ENCODE data around the gene CHRNB4. TPM values are rescaled to one million over a fixed set of nuclear protein-coding genes. Genes with fewer than 3 reads are reported as not detected.
A peak's percentile ranks its signal among the peaks of the same experiment; 100 is the strongest.

CHRNB4 gene
- total RNA-seq: not detected in 2 replicates
- polyA plus RNA-seq: 0.03 and 0.08 TPM in 2 replicates
- 0.03 and 0.05 TPM in 2 replicates for polyA plus RNA-seq (2011; cell fraction: cytosol; rRNA removed)
- polyA plus RNA-seq (2011; cell fraction: nucleus; rRNA removed): not detected in 2 replicates
- 0.11 TPM in 1 of 2 replicates, not detected in the other for polyA plus RNA-seq (2012)
- not detected in 2 replicates for polyA minus RNA-seq
- not detected for polyA minus RNA-seq (2011; cell fraction: cytosol; rRNA and poly(A)+ RNA removed)
- not detected in 2 replicates for polyA minus RNA-seq (2011; cell fraction: nucleus; rRNA and poly(A)+ RNA removed)
- Bru-seq, nascent RNA: percentile 11 among the genes with signal in this experiment
- BruChase-seq, experiment 1, labeled RNA remaining after a 6-hour chase: not detected
- BruChase-seq, experiment 2, labeled RNA remaining after a 2-hour chase: not detected
- long read RNA-seq: 0 reads

GRCh38 chr15:78641102-78641748 is at the start of gene CHRNB4:
Gene CHRNB4, minus strand, starts transcription at chr15:78641210. Its CDS starts 77 bp downstream, at chr15:78641133.
- CTCF ChIA-PET: interaction anchor here (1.1 kb wide), 1 partner anchor 69 kb away, joined by 3 read pairs; no protein-coding TSS in a partner anchor

DNA sequence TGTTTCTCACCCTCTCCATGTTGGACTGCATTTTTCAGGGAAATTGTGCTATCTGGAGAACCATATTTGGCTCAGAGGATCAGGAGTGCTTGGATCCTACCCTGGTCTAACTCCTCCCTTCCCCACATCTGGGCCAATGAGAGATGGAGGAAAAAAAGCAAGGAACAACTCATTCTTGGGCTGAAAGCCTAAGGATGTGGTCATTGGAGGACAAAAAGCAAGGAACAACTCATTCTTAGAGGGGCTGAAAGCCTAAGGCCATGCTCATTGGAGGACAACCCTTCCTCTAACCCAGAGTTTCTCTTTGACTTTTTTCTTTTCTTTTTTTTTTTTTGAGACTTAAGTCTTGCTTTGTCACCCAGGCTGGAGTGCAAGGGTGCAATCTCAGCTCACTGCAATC is 48.6 kb upstream of the CHRNB4 start:
- Histone ChIP-seq H3K36me3 (ENCODE audit: control insufficient read depth in 2 of 2, extremely low read depth in 1 of 2, insufficient read depth in 2 of 2, low read length in 2 of 2) (no peaks in the 10 kb centered on the region), H2AFZ (ENCODE audit: low read depth, low read length) (no peak overlapping the region), H3K9me1 (replicated peaks; ENCODE audit: control insufficient read depth, extremely low read depth, insufficient read depth, low read length) (no peaks in the 10 kb centered on the region), H3K9ac (replicated peaks; ENCODE audit: extremely low read depth, insufficient read depth, low read length) (no peak overlapping the region), H3K9me3 (replicated peaks; ENCODE audit: control insufficient read depth, insufficient read depth, low read length) (no peaks in the 10 kb centered on the region), H3K27me3 (ENCODE audit: control insufficient read depth in 2 of 2, insufficient read depth in 2 of 2, low read length in 2 of 2) (peaks cover 0 to 14% of the 10 kb centered on the region in 2 experiments), H3K4me2 (ENCODE audit: insufficient read depth, low read length) (no peak overlapping the region), H3K27ac (ENCODE audit: insufficient read depth, low read depth, low read length) (no peak overlapping the region), H4K20me1 (replicated peaks; ENCODE audit: control insufficient read depth, extremely low read depth, insufficient read depth, low read length) (no peaks in the 10 kb centered on the region), H3K79me2 (ENCODE audit: control insufficient read depth, insufficient read depth, low read length) (no peaks in the 10 kb centered on the region), H3K4me3 (replicated peaks in 1 of 3; ENCODE audit: insufficient read depth in 1 of 3, low read depth in 1 of 3, low read length in 3 of 3) (no peak overlapping the region), H3K4me1 (ENCODE audit: control insufficient read depth, extremely low read depth, insufficient read depth, low read length) (no peaks in the 10 kb centered on the region)
- DNase-seq (ENCODE audit: low read depth, low spot score): no peak
- dilution Hi-C loops (cut with MboI; ENCODE audit: extremely low pct_ligation_motif_present, low sequenced_read_pairs) (no loop called here), intact Hi-C loops (cut with micrococcal nuclease) (no loop called here)
- POLR2A ChIA-PET: no interaction called here
- no peak for FAIRE-seq
- TF ChIP-seq FOS (IDR thresholded peaks at IDR 0.05; ENCODE audit: borderline replicate concordance, insufficient read depth, low read length): no peak
- no TSS peak for BruUV-seq (replicated peaks)
- CTCF ChIA-PET: no interaction called here

More at GRCh38 chr15:78641102-78641748, at the start of gene CHRNB4:
- Histone ChIP-seq H3K4me1 (ENCODE audit: control insufficient read depth, extremely low read depth, insufficient read depth, low read length) (peaks cover 2% of the 10 kb centered on the region), H3K36me3 (ENCODE audit: control insufficient read depth in 2 of 2, extremely low read depth in 1 of 2, insufficient read depth in 2 of 2, low read length in 2 of 2) (no peaks in the 10 kb centered on the region), H3K27ac (ENCODE audit: insufficient read depth, low read depth, low read length) (no peak within 1 kb of the TSS), H3K27me3 (ENCODE audit: control insufficient read depth in 2 of 2, insufficient read depth in 2 of 2, low read length in 2 of 2) (no peaks in the 10 kb centered on the region), H3K9me3 (replicated peaks; ENCODE audit: control insufficient read depth, insufficient read depth, low read length) (no peaks in the 10 kb centered on the region), H3K4me3 (replicated peaks in 1 of 3; ENCODE audit: insufficient read depth in 1 of 3, low read depth in 1 of 3, low read length in 3 of 3) (peak within 1 kb of the TSS; percentile 23 to 33 (median 27)), H3K79me2 (ENCODE audit: control insufficient read depth, insufficient read depth, low read length) (no peaks in the 10 kb centered on the region), H3K4me2 (ENCODE audit: insufficient read depth, low read length) (peak within 1 kb of the TSS; percentile 71), H2AFZ (ENCODE audit: low read depth, low read length) (peak within 1 kb of the TSS; percentile 98), H3K9me1 (replicated peaks; ENCODE audit: control insufficient read depth, extremely low read depth, insufficient read depth, low read length) (no peaks in the 10 kb centered on the region), H4K20me1 (replicated peaks; ENCODE audit: control insufficient read depth, extremely low read depth, insufficient read depth, low read length) (no peaks in the 10 kb centered on the region), H3K9ac (replicated peaks; ENCODE audit: extremely low read depth, insufficient read depth, low read length) (no peak within 1 kb of the TSS)
- intact Hi-C loops (cut with micrococcal nuclease): no loop called here
- TF ChIP-seq MAX (IDR thresholded peaks at IDR 0.05; ENCODE audit: insufficient read depth, insufficient read length) (peak; percentile 14), EZH2 (IDR thresholded peaks at IDR 0.05; ENCODE audit: borderline replicate concordance, low read depth, low read length, severe bottlenecking) (peak; percentile 54), POLR2AphosphoS5 (IDR thresholded peaks at IDR 0.05; ENCODE audit: insufficient read depth, low read depth, low read length) (no peak), GATA2 (IDR thresholded peaks at IDR 0.05; ENCODE audit: insufficient read depth, insufficient read length, low read depth, low read length) (no peak)
- BruUV-seq (replicated peaks): no TSS peak
- dilution Hi-C loops (cut with MboI; ENCODE audit: extremely low pct_ligation_motif_present, low sequenced_read_pairs): no loop called here
- FAIRE-seq (no peak), DNase-seq (ENCODE audit: low read depth, low spot score) (peak; percentile 9)
- POLR2A ChIA-PET: no interaction called here

Measured in endothelial cell of umbilical vein (primary cell).